Measurements from ENCODE around the gene OBSCN.
A peak's percentile ranks its signal among the peaks of the same experiment; 100 is the strongest.

OBSCN gene

GRCh38 chr1:228207851-228208821 lies at the start of gene OBSCN:
OBSCN (plus strand) TSS chr1:228208044; CDS start chr1:228211784, 3,740 bp downstream.
- DNase-seq = no peak

- DNase-seq = no peak
Observed at GRCh38 chr1:228158151-228159007, 49.5 kb upstream of the OBSCN start.

- no peak for DNase-seq
Observed at GRCh38 chr1:228159008-228159665, 48.7 kb upstream of the OBSCN start.

GRCh38 chr1:228160201-228160761 lies 47.6 kb upstream of the OBSCN start:
- no peak for DNase-seq

GRCh38 chr1:228161362-228161761 lies 46.5 kb upstream of the OBSCN start:
- no peak for DNase-seq

- no peak for DNase-seq
Observed at GRCh38 chr1:228161866-228162265, 46.0 kb upstream of the OBSCN start.

- no peak for DNase-seq
Observed at GRCh38 chr1:228162286-228163006, 45.4 kb upstream of the OBSCN start.

GRCh38 chr1:228163007-228163753 lies 44.7 kb upstream of the OBSCN start:
- no peak for DNase-seq

- no peak for DNase-seq
Observed at GRCh38 chr1:228163776-228164519, 43.9 kb upstream of the OBSCN start.

GRCh38 chr1:228164561-228165371 lies 43.1 kb upstream of the OBSCN start:
- DNase-seq = no peak

- DNase-seq = peak; percentile 98 to 99
Observed at GRCh38 chr1:228165372-228166169, 42.3 kb upstream of the OBSCN start, which contains the start of gene IBA57. IBA57 (plus strand) TSS chr1:228165804; CDS start chr1:228165817, 13 bp downstream.

GRCh38 chr1:228166170-228166936 lies 41.5 kb upstream of the OBSCN start:
- peak; percentile 21 to 65 for DNase-seq

- DNase-seq = no peak
Observed at GRCh38 chr1:228168563-228169270, 39.1 kb upstream of the OBSCN start.

- no peak for DNase-seq
Observed at GRCh38 chr1:228169345-228169744, 38.5 kb upstream of the OBSCN start.

- no peak for DNase-seq
Observed at GRCh38 chr1:228170666-228171065, 37.2 kb upstream of the OBSCN start.

- DNase-seq = no peak
Observed at GRCh38 chr1:228171221-228171891, 36.5 kb upstream of the OBSCN start.
